ENCODE data around the gene BCOR.

Gene BCOR

GRCh38 chrX:40015693-40016092 is 82.1 kb downstream of the BCOR start:
- H3K36me3 ChIP-seq (ENCODE audit: control insufficient read depth in 1 of 2, insufficient read depth in 2 of 2, low read depth in 1 of 2, low read length in 2 of 2): no peaks in the 10 kb centered on the region
- DNase-seq: no peak

DNA sequence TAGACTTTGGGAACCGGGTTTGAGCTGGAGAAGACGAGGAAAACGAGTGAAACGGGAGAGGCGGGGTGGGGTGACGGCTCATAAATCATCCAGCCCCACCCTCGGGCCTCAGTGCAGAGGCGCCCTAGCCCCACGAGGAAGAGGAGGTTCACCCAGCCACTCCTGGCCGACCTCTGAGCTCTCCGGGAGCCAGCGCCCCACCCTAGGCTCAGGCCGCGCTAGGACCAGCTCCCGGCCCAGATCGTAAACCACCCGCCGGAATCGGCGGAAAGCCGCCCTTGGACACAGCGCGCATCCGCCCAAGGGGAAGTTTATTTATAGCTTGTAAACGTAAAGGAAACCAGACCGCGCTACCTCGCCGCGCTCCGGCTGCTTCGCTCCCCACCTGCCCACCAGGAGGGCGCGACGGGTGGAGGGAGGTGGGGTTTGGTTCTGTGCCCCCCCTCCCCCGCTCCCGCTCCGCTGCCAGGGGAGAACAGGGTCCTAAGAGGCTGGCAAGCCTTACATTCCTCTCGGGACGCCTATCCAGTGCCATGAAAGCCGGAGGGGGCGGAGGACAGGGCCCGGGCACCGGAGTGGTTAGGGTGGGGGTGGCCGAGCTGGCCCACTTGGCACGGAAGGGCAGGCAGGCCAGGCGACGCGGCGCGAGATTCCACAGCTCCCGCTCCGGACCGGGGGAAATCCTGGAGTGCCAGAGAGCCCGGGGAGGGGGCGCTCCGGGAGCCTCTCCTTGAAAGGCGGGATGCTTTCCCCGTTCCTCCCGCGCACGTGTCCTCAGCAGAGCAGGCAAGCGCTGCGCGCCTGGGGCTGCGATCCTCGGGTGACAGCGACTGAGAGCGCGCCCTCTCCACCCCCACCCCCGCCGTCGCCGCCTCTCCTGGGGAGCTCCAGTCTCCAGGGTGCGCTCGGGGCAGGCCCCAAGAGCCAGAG is 84.2 kb downstream of the BCOR start:
- Histone ChIP-seq H2AK5ac (ENCODE audit: low read length, severe bottlenecking) (no peak overlapping the region), H2BK12ac (ENCODE audit: low read length in 2 of 2) (peak overlapping the region in 1 of 2 experiments; percentile 78), H3K36me3 (ENCODE audit: control insufficient read depth in 1 of 2, insufficient read depth in 2 of 2, low read depth in 1 of 2, low read length in 2 of 2) (no peaks in the 10 kb centered on the region), H2BK15ac (ENCODE audit: low read depth, poor library complexity, severe bottlenecking) (peak overlapping the region; percentile 89), H2BK120ac (ENCODE audit: low read depth, low read length) (peak overlapping the region; percentile 73), H2BK5ac (ENCODE audit: low read depth, low read length, poor library complexity, severe bottlenecking) (peak overlapping the region; percentile 44), H3K27me3 (ENCODE audit: control insufficient read depth in 1 of 2, insufficient read depth in 1 of 2, low read length in 2 of 2) (peaks cover 0 to 48% of the 10 kb centered on the region in 2 experiments), H3K4me3 (ENCODE audit: insufficient read depth in 1 of 2, low read depth in 1 of 2, low read length in 2 of 2) (peak overlapping the region; percentile 55 to 74), H2AFZ (ENCODE audit: low read depth, low read length) (peak overlapping the region; percentile 1), H3K4me1 (ENCODE audit: control insufficient read depth, insufficient read depth, low read depth, low read length) (peaks cover 44% of the 10 kb centered on the region), H3K4me2 (ENCODE audit: low read length, poor library complexity, severe bottlenecking) (peak overlapping the region; percentile 69), H3K79me1 (replicated peaks; ENCODE audit: low read length, poor library complexity, severe bottlenecking) (no peaks in the 10 kb centered on the region), H3K18ac (ENCODE audit: low read depth in 1 of 2, low read length in 2 of 2) (peak overlapping the region; percentile 29 to 89), H4K8ac (ENCODE audit: low read length) (peak overlapping the region; percentile 88), H3K23ac (ENCODE audit: low read length in 2 of 2) (no peak overlapping the region), H3K4ac (ENCODE audit: low read depth in 1 of 2, low read length in 2 of 2) (peak overlapping the region; percentile 81 to 87), H3K27ac (ENCODE audit: low read length, poor library complexity, severe bottlenecking) (no peak overlapping the region), H3K14ac (ENCODE audit: low read length in 2 of 2) (no peak overlapping the region), H3K9me3 (ENCODE audit: control insufficient read depth, low read length) (no peaks in the 10 kb centered on the region), H3K9ac (ENCODE audit: low read length) (peak overlapping the region; percentile 69), H4K91ac (ENCODE audit: low read length) (peak overlapping the region; percentile 95)
- 0% methylated on average over 32 of the region's 76 CpGs for WGBS
- DNase-seq: peak; percentile 81

More at GRCh38 chrX:40015693-40016092, 82.1 kb downstream of the BCOR start:
- Histone ChIP-seq H3K27ac (ENCODE audit: low read length, poor library complexity, severe bottlenecking) (no peak overlapping the region), H3K14ac (ENCODE audit: low read length in 2 of 2) (no peak overlapping the region), H2BK12ac (ENCODE audit: low read length in 2 of 2) (no peak overlapping the region), H3K4ac (ENCODE audit: low read depth in 1 of 2, low read length in 2 of 2) (no peak overlapping the region), H3K79me1 (replicated peaks; ENCODE audit: low read length, poor library complexity, severe bottlenecking) (no peaks in the 10 kb centered on the region), H3K9ac (ENCODE audit: low read length) (no peak overlapping the region), H2BK15ac (ENCODE audit: low read depth, poor library complexity, severe bottlenecking) (no peak overlapping the region), H2BK5ac (ENCODE audit: low read depth, low read length, poor library complexity, severe bottlenecking) (no peak overlapping the region), H3K27me3 (ENCODE audit: control insufficient read depth in 1 of 2, insufficient read depth in 1 of 2, low read length in 2 of 2) (peaks cover 0 to 30% of the 10 kb centered on the region in 2 experiments), H2AK5ac (ENCODE audit: low read length, severe bottlenecking) (no peak overlapping the region), H2AFZ (ENCODE audit: low read depth, low read length) (no peak overlapping the region), H2BK120ac (ENCODE audit: low read depth, low read length) (no peak overlapping the region), H3K18ac (ENCODE audit: low read depth in 1 of 2, low read length in 2 of 2) (no peak overlapping the region), H4K8ac (ENCODE audit: low read length) (no peak overlapping the region), H3K4me3 (ENCODE audit: insufficient read depth in 1 of 2, low read depth in 1 of 2, low read length in 2 of 2) (no peak overlapping the region), H4K91ac (ENCODE audit: low read length) (no peak overlapping the region), H3K4me2 (ENCODE audit: low read length, poor library complexity, severe bottlenecking) (no peak overlapping the region), H3K23ac (ENCODE audit: low read length in 2 of 2) (no peak overlapping the region), H3K9me3 (ENCODE audit: control insufficient read depth, low read length) (no peaks in the 10 kb centered on the region), H3K4me1 (ENCODE audit: control insufficient read depth, insufficient read depth, low read depth, low read length) (peaks cover 25% of the 10 kb centered on the region)
- 90% methylated on average over 2 of the region's 4 CpGs for WGBS

GRCh38 chrX:40012868-40013265 is 84.9 kb downstream of the BCOR start:
- Histone ChIP-seq H3K23ac (ENCODE audit: low read length in 2 of 2) (peak overlapping the region in 1 of 2 experiments; percentile 72), H2AFZ (ENCODE audit: low read depth, low read length) (no peak overlapping the region), H2BK12ac (ENCODE audit: low read length in 2 of 2) (peak overlapping the region; percentile 77 to 85), H2AK5ac (ENCODE audit: low read length, severe bottlenecking) (no peak overlapping the region), H4K8ac (ENCODE audit: low read length) (peak overlapping the region; percentile 88), H3K18ac (ENCODE audit: low read depth in 1 of 2, low read length in 2 of 2) (peak overlapping the region; percentile 29 to 89), H2BK15ac (ENCODE audit: low read depth, poor library complexity, severe bottlenecking) (no peak overlapping the region), H3K4ac (ENCODE audit: low read depth in 1 of 2, low read length in 2 of 2) (peak overlapping the region in 1 of 2 experiments; percentile 60), H2BK120ac (ENCODE audit: low read depth, low read length) (peak overlapping the region; percentile 34), H3K4me1 (ENCODE audit: control insufficient read depth, insufficient read depth, low read depth, low read length) (peaks cover 48% of the 10 kb centered on the region), H3K79me1 (replicated peaks; ENCODE audit: low read length, poor library complexity, severe bottlenecking) (no peaks in the 10 kb centered on the region), H3K36me3 (ENCODE audit: control insufficient read depth in 1 of 2, insufficient read depth in 2 of 2, low read depth in 1 of 2, low read length in 2 of 2) (no peaks in the 10 kb centered on the region), H3K9me3 (ENCODE audit: control insufficient read depth, low read length) (no peaks in the 10 kb centered on the region), H4K91ac (ENCODE audit: low read length) (peak overlapping the region; percentile 95), H3K4me3 (ENCODE audit: insufficient read depth in 1 of 2, low read depth in 1 of 2, low read length in 2 of 2) (peak overlapping the region; percentile 14 to 74), H3K4me2 (ENCODE audit: low read length, poor library complexity, severe bottlenecking) (peak overlapping the region; percentile 69), H3K27ac (ENCODE audit: low read length, poor library complexity, severe bottlenecking) (no peak overlapping the region), H2BK5ac (ENCODE audit: low read depth, low read length, poor library complexity, severe bottlenecking) (no peak overlapping the region), H3K27me3 (ENCODE audit: control insufficient read depth in 1 of 2, insufficient read depth in 1 of 2, low read length in 2 of 2) (peaks cover 0 to 53% of the 10 kb centered on the region in 2 experiments), H3K9ac (ENCODE audit: low read length) (peak overlapping the region; percentile 69), H3K14ac (ENCODE audit: low read length in 2 of 2) (no peak overlapping the region)
- DNase-seq: peak; percentile 79
- WGBS: under 1% methylated on average over 24 of the region's 35 CpGs

All from mesenchymal stem cell (in vitro differentiated cells and primary cell).